ENCODE results near the gene TIMM23.

DNA sequence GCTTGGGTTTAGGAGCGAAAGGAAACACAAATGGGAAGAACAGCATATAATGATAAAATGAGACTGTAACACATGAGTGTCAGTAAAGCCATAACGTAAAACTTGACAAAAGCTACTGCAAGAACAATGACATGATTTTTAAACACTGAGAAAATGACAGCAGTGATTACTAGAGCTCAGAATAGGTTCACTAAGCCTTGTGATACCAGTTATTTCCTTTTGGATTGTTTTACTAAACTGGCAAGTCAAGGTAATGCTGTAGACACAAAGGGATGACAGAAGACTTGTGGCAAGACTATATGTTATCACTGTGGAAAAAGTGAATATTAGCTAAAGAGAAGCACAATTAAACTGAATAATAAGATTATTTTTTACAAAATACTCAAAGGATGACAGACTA lies 45.4 kb downstream of the TIMM23 start:
- no peak for TF ChIP-seq POLR2A (IDR thresholded peaks at IDR 0.05)
- TF ChIP-seq, protein P1, sequence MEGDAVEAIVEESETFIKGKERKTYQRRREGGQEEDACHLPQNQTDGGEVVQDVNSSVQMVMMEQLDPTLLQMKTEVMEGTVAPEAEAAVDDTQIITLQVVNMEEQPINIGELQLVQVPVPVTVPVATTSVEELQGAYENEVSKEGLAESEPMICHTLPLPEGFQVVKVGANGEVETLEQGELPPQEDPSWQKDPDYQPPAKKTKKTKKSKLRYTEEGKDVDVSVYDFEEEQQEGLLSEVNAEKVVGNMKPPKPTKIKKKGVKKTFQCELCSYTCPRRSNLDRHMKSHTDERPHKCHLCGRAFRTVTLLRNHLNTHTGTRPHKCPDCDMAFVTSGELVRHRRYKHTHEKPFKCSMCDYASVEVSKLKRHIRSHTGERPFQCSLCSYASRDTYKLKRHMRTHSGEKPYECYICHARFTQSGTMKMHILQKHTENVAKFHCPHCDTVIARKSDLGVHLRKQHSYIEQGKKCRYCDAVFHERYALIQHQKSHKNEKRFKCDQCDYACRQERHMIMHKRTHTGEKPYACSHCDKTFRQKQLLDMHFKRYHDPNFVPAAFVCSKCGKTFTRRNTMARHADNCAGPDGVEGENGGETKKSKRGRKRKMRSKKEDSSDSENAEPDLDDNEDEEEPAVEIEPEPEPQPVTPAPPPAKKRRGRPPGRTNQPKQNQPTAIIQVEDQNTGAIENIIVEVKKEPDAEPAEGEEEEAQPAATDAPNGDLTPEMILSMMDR (IDR thresholded peaks at IDR 0.05 in 8 of 11, conservative IDR thresholded peaks at IDR 0.05 in 3 of 11): no peak

Data from spleen (tissue), 7 donors.